ENCODE measurements around the gene ALG13. TPM values are rescaled to one million over a fixed set of nuclear protein-coding genes. Genes with fewer than 3 reads are reported as not detected.

Gene ALG13
- total RNA-seq, 4 donors from 2014 or later = 80.9 to 123 (median 90.7) TPM

DNA sequence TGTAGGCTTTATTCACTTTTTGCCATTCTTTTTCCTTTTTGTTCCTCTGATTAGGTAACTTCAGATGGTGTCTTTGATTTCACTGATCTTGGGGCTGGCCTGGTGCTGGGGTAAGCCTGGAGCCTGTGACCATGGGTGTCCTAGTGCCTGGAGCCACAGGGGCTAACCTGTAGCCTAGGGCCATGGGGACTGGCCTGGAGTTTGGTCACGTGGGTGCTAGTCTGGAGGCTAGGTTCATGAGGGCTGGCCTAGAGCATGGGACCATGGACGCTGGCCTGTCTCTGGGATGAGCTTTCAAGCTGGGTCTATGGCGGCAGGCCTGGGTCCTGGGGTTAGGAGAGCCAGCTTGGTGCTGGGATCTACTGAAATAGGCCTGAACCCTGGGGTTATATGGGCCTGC lies 32.2 kb upstream of the ALG13 start:
- no peaks in the 10 kb centered on the region for H3K4me1 ChIP-seq
- TF ChIP-seq POLR2A (IDR thresholded peaks at IDR 0.05) = no peak
- TF ChIP-seq, protein P1, sequence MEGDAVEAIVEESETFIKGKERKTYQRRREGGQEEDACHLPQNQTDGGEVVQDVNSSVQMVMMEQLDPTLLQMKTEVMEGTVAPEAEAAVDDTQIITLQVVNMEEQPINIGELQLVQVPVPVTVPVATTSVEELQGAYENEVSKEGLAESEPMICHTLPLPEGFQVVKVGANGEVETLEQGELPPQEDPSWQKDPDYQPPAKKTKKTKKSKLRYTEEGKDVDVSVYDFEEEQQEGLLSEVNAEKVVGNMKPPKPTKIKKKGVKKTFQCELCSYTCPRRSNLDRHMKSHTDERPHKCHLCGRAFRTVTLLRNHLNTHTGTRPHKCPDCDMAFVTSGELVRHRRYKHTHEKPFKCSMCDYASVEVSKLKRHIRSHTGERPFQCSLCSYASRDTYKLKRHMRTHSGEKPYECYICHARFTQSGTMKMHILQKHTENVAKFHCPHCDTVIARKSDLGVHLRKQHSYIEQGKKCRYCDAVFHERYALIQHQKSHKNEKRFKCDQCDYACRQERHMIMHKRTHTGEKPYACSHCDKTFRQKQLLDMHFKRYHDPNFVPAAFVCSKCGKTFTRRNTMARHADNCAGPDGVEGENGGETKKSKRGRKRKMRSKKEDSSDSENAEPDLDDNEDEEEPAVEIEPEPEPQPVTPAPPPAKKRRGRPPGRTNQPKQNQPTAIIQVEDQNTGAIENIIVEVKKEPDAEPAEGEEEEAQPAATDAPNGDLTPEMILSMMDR (IDR thresholded peaks at IDR 0.05) = no peak
- H3K36me3 ChIP-seq = no peaks in the 10 kb centered on the region
- H3K27ac ChIP-seq = no peak overlapping the region
- H3K27me3 ChIP-seq = no peaks in the 10 kb centered on the region
- H3K9me3 ChIP-seq = no peaks in the 10 kb centered on the region
- H3K4me3 ChIP-seq = no peak overlapping the region
- no peak for DNase-seq

DNA sequence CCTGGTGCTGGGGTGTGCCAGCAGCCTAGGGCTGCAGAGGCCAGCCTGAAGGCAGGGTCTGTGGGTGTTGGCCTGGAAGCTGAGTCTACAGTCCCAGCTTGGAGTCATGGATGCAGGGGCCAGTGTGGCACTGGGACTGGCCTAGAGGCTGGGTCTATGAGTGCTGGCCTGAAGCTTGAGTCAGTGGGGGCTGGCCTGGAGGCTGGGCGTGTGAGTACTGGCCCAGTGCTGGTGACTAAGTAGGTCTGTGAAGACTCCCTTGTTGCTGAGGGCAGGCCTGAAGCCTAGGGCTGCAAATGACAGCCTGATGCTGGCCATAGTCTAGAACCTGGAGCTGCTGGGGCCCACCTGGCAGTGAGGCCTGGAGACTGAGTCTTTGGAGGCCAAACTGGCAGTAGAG lies 31.3 kb upstream of the ALG13 start:
- H3K27ac ChIP-seq = no peak overlapping the region
- H3K9me3 ChIP-seq = no peaks in the 10 kb centered on the region
- no peaks in the 10 kb centered on the region for H3K36me3 ChIP-seq
- TF ChIP-seq, protein P1 (IDR thresholded peaks at IDR 0.05) = no peak
- TF ChIP-seq POLR2A (IDR thresholded peaks at IDR 0.05) = no peak
- H3K4me3 ChIP-seq = no peak overlapping the region
- H3K27me3 ChIP-seq = no peaks in the 10 kb centered on the region
- no peaks in the 10 kb centered on the region for H3K4me1 ChIP-seq
- no peak for DNase-seq

DNA sequence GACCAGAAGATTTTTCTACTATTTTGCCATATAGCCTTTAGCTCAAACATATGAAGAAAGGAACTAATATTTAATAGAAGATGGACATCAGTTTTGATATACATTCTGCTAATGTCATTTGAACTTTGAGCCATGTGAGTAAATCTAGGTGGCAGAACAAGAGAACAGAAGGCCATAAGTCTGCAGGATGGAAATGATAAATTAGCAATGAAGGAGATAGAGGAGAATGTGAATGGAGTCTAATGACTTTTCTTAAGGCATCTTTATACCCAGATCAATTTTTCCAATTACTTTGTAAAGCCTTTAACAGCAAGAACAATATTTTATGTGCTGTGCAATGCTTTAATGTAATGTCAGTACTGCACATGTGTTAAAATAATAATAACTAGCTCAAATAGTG lies 30.1 kb upstream of the ALG13 start:
- no peaks in the 10 kb centered on the region for H3K4me1 ChIP-seq
- no peaks in the 10 kb centered on the region for H3K36me3 ChIP-seq
- H3K27me3 ChIP-seq = no peaks in the 10 kb centered on the region
- H3K4me3 ChIP-seq = no peak overlapping the region
- DNase-seq = no peak
- H3K9me3 ChIP-seq = no peaks in the 10 kb centered on the region
- H3K27ac ChIP-seq = no peak overlapping the region
- TF ChIP-seq, protein P1 (IDR thresholded peaks at IDR 0.05) = no peak
- TF ChIP-seq POLR2A (IDR thresholded peaks at IDR 0.05) = no peak

DNA sequence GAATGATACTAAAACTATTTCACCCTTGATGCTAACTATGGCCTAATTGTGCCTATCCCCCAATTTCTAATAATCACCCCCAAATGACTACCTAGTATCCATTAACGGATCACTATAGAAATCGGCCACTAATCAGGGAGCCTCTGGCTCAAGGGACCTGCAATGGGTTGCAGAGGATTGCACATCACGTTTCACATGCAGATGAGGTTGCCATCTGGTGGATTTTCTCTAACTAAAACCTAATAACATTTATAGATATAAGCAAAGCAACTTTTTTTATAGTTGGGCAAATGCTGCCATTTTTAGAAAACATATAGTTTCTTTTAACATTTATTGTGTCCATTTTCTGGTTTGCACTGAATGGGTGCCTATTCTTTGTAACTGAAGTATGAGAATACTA lies 28.3 kb upstream of the ALG13 start:
- H3K27ac ChIP-seq = no peak overlapping the region
- no peaks in the 10 kb centered on the region for H3K4me1 ChIP-seq
- H3K9me3 ChIP-seq = no peaks in the 10 kb centered on the region
- DNase-seq = no peak
- no peaks in the 10 kb centered on the region for H3K27me3 ChIP-seq
- TF ChIP-seq, protein P1 (IDR thresholded peaks at IDR 0.05) = no peak
- no peak for TF ChIP-seq POLR2A (IDR thresholded peaks at IDR 0.05)
- no peaks in the 10 kb centered on the region for H3K36me3 ChIP-seq
- H3K4me3 ChIP-seq = no peak overlapping the region

DNA sequence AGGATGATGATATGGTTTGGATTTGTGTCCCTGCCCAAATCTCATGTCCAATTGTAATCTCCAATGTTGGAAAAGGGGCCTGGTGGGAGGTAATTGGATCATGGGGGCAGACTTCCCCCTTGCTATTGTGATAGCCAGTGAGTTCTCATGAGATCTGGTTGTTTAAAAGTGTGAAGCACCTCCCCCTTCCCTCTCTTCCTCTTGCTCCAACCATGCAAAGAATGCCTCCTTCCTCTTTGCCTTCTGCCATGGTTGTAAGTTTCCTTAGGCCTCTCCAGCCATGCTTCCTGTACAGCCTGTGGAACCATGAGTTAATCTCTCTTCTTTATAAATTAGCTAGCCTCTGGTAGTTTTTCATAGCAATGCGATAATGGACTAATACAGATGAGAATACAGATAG lies 19.7 kb upstream of the ALG13 start:
- Histone ChIP-seq H3K27ac (no peak overlapping the region), H3K27me3 (no peaks in the 10 kb centered on the region), H3K4me3 (no peak overlapping the region), H3K4me1 (no peaks in the 10 kb centered on the region), H3K9me3 (no peaks in the 10 kb centered on the region), H3K36me3 (no peaks in the 10 kb centered on the region)
- no peak for DNase-seq
- TF ChIP-seq POLR2A (IDR thresholded peaks at IDR 0.05) = no peak
- TF ChIP-seq, protein P1 (IDR thresholded peaks at IDR 0.05) = no peak

DNA sequence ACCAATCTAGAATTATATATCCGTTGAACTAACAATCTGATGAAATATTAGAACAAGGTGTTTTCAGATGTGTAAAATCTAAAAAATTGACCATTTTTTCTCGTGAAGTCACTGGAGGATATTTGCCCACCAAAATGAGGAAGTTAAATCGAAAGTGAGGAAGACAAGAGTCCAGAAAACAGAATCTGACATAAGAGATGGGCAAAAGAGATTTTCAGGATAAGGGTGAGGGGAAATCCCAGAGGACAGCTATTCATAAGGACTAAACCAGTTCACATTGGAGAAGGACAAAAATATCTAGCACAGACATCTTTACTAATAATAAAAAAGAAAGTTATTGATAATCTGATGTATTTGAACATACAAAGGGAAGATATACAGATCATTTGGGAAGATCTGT lies 18.7 kb upstream of the ALG13 start:
- H3K4me1 ChIP-seq = no peaks in the 10 kb centered on the region
- no peak overlapping the region for H3K4me3 ChIP-seq
- no peak overlapping the region for H3K27ac ChIP-seq
- H3K27me3 ChIP-seq = no peaks in the 10 kb centered on the region
- TF ChIP-seq, protein P1 (IDR thresholded peaks at IDR 0.05) = no peak
- no peak for TF ChIP-seq POLR2A (IDR thresholded peaks at IDR 0.05)
- DNase-seq = no peak
- H3K36me3 ChIP-seq = no peaks in the 10 kb centered on the region
- H3K9me3 ChIP-seq = no peaks in the 10 kb centered on the region

Measured in Peyer's patch (tissue), 4 donors.